AG04449 (cell line): ENCODE measurements around the gene ARHGDIA.
A peak's percentile ranks its signal among the peaks of the same experiment; 100 is the strongest.

Experiments used
- CTCF ChIA-PET: fragments of 350-600 bp; formaldehyde crosslinking; extraction: SDS; loops from one replicate; lab custom pipeline; 2021; ENCODE audit warnings: antibody characterized with exemption; lab: Yijun Ruan, JAX
- POLR2A ChIA-PET: fragments of 400-600, 350-600 bp; formaldehyde crosslinking; extraction: SDS; loops from one replicate; lab custom pipeline; 2020; ENCODE audit warnings: antibody characterized with exemption, inconsistent platforms; lab: Yijun Ruan, JAX
- DNase-seq: peaks from one replicate; pipeline ENCODE4 v3.0.0-alpha.2; 2010; ENCODE audit warnings: low read depth, low spot score
- H3K4me3 ChIP-seq: 2 replicates; pipeline ENCODE4 v1.5.1; 2011; ENCODE audit warnings: low read depth, mild to moderate bottlenecking, control low read depth, low read length
- TF ChIP-seq, protein P1 (sequence below): IDR thresholded peaks from one replicate; pipeline ENCODE4 v1.5.1; 2011; ENCODE audit warnings: mild to moderate bottlenecking, moderate library complexity, low read length, control low read depth, inconsistent platforms; ENCODE audit not compliant: insufficient read depth; ENCODE audit errors: missing control alignments

ARHGDIA gene

GRCh38 chr17:81860756-81861568 is 10.2 kb downstream of the ARHGDIA start:
- DNase-seq = peak; percentile 100
- ChIA-PET CTCF (interaction anchor here (1.0 to 3.3 kb wide), 3 partner anchors 8 to 126 kb away, joined by 3 to 16 read pairs (median 5); no protein-coding TSS in a partner anchor), POLR2A (interaction anchor here (0.6 to 1.6 kb wide), 10 partner anchors 9 to 150 kb away, joined by 3 to 28 read pairs (median 4); partner anchors contain the start of gene ARHGDIA)
- H3K4me3 ChIP-seq = peak overlapping the region; percentile 67
- TF ChIP-seq, protein P1, sequence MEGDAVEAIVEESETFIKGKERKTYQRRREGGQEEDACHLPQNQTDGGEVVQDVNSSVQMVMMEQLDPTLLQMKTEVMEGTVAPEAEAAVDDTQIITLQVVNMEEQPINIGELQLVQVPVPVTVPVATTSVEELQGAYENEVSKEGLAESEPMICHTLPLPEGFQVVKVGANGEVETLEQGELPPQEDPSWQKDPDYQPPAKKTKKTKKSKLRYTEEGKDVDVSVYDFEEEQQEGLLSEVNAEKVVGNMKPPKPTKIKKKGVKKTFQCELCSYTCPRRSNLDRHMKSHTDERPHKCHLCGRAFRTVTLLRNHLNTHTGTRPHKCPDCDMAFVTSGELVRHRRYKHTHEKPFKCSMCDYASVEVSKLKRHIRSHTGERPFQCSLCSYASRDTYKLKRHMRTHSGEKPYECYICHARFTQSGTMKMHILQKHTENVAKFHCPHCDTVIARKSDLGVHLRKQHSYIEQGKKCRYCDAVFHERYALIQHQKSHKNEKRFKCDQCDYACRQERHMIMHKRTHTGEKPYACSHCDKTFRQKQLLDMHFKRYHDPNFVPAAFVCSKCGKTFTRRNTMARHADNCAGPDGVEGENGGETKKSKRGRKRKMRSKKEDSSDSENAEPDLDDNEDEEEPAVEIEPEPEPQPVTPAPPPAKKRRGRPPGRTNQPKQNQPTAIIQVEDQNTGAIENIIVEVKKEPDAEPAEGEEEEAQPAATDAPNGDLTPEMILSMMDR = no peak

GRCh38 chr17:81859906-81860755 is 11.0 kb downstream of the ARHGDIA start, which contains the start of gene P4HB:
Gene P4HB (minus strand): TSS chr17:81860535. CDS start chr17:81860471, 64 bp downstream.
- peak within 1 kb of the TSS; percentile 93 for H3K4me3 ChIP-seq
- no peak for DNase-seq
- TF ChIP-seq, protein P1 = no peak
- ChIA-PET CTCF (interaction anchor here (1.0 to 1.9 kb wide), 5 partner anchors 9 to 129 kb away, joined by 3 to 5 read pairs (median 5); no protein-coding TSS in a partner anchor), POLR2A (interaction anchor here (0.7 to 1.6 kb wide), 10 partner anchors 9 to 176 kb away, joined by 3 to 28 read pairs (median 4); partner anchors contain the start of genes ARHGDIA, ARL16 and HGS)

- no peak for DNase-seq
- POLR2A ChIA-PET = interaction anchor here (0.7 to 1.5 kb wide), 7 partner anchors 10 to 176 kb away, joined by 3 to 6 read pairs (median 4); partner anchors contain the start of genes ARL16 and HGS
- CTCF ChIA-PET = interaction anchor here (1.0 to 1.2 kb wide), 5 partner anchors 10 to 128 kb away, joined by 3 to 5 read pairs (median 5); no protein-coding TSS in a partner anchor
- peak overlapping the region; percentile 93 for H3K4me3 ChIP-seq
- TF ChIP-seq, protein P1 = no peak
These were observed 11.9 kb downstream of the ARHGDIA start for GRCh38 chr17:81858967-81859905.

- DNase-seq = no peak
- H3K4me3 ChIP-seq = peak overlapping the region; percentile 93
- POLR2A ChIA-PET = interaction anchor here (1.0 to 1.5 kb wide), 4 partner anchors 11 to 175 kb away, joined by 3 to 5 read pairs (median 4); partner anchors contain the start of genes ARL16 and HGS
- TF ChIP-seq, protein P1 = no peak
- CTCF ChIA-PET = interaction anchor here (1.2 kb wide), 2 partner anchors 11 to 124 kb away, joined by 5 read pairs; no protein-coding TSS in a partner anchor
These were observed 12.8 kb downstream of the ARHGDIA start for GRCh38 chr17:81858170-81858966.
